Choroid plexus epithelial cell (primary cell): ENCODE measurements around the gene SPATA31A1.
"Not testable (repeated sequence)": the region's sequence is repeated elsewhere in the genome, so short reads cannot be mapped to it uniquely, and the experiment has no call there.

ENCODE experiments used
- DNase-seq: peaks from one replicate; pipeline ENCODE4 v3.0.0-alpha.2; 2010; ENCODE audit warnings: low read depth
- H3K4me3 ChIP-seq: 2 replicates; pipeline ENCODE4 v1.5.1; 2011; ENCODE audit warnings: low read depth, mild to moderate bottlenecking, control low read depth, low read length, moderate library complexity

The SPATA31A1 gene

GRCh38 chr9:39355369-39355768, at the start of gene SPATA31A1:
TSS of gene SPATA31A1 (plus strand) at chr9:39355669. CDS start at chr9:39355731, 62 bp downstream.
- DNase-seq, H3K4me3 ChIP-seq: not testable (repeated sequence)

- not testable (repeated sequence) for H3K4me3 ChIP-seq, DNase-seq
Observed at GRCh38 chr9:39407261-39408204, 52.1 kb downstream of the SPATA31A1 start.

GRCh38 chr9:39411254-39411940, 55.9 kb downstream of the SPATA31A1 start:
- DNase-seq, H3K4me3 ChIP-seq: not testable (repeated sequence)
